ENCODE measurements around the gene CMKLR1.

DNA sequence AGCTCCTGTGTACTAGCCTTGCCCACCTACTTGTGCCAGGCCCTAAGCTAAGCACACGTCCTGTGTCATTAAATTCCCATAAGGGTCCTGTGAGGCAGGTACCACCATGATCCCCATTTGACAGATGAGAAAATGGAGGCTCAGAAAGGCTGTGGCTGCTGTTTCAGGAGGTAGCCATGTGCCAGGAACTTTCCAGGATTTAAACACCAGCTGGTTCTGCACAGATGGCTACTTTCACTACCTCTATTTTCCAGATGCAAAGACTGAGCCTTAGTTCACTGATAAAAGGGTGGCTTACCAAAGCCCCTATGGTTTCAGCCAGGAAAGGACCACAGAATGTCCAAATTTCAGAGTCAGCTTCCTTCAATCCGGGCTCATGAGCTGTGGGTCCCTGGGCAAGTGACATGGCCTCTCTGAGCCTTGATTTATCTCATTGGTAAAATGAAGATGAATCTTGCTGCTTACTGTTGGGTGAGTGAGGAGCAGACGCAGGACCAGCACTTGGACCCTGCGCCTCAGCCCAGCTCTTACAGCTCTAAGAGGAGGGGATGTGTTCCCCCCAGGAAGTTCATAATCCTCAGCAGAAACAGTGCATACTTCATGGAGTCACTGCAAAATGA lies 23.5 kb downstream of the CMKLR1 start:
- TF ChIP-seq NR2F2 (IDR thresholded peaks at IDR 0.05) (no peak), CTCF (IDR thresholded peaks at IDR 0.05; ENCODE audit: low read depth, low read length, missing input control) (no peak), EGR1 (IDR thresholded peaks at IDR 0.05; ENCODE audit: low read depth in 2 of 2) (no peak), JUND (IDR thresholded peaks at IDR 0.05) (no peak), REST (IDR thresholded peaks at IDR 0.05) (no peak), MAX (IDR thresholded peaks at IDR 0.05) (no peak), SP1 (IDR thresholded peaks at IDR 0.05) (no peak)

Measured in liver (tissue), 3 donors.